Measurements from ENCODE around the gene ZNF500.
A peak's percentile ranks its signal among the peaks of the same experiment; 100 is the strongest.

ZNF500 gene

DNA sequence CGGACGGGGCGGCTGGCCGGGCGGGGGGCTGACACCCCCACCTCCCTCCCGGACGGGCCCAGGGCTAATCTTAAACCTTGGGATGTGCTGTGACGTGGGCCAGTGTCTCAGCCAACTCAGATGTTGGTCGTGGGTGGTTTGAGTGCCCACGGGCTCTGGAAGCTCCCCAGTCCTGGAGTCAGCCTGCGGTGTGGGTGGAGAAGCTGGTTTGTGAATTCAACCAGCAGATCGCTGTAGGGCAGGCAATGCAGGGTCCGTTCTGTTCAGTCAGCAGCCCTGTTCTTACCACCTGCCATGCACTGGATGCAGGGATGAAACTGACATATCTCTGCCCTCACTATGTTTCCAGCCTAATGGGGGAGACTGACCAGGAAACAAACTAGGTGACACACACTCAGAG is 8.0 kb upstream of the ZNF500 start:
- TF ChIP-seq EGR2 (tag by site-specific recombination; IDR thresholded peaks at IDR 0.05; ENCODE audit: low read depth), result peak; percentile 85
- no peak for TF ChIP-seq ZNF707 (tag by site-specific recombination; IDR thresholded peaks at IDR 0.05)
- TF ChIP-seq KLF8 (tag by site-specific recombination; IDR thresholded peaks at IDR 0.05), result no peak
- TF ChIP-seq ZNF654 (tag by site-specific recombination; IDR thresholded peaks at IDR 0.05; ENCODE audit: low read depth), result no peak
- TF ChIP-seq, protein P1, sequence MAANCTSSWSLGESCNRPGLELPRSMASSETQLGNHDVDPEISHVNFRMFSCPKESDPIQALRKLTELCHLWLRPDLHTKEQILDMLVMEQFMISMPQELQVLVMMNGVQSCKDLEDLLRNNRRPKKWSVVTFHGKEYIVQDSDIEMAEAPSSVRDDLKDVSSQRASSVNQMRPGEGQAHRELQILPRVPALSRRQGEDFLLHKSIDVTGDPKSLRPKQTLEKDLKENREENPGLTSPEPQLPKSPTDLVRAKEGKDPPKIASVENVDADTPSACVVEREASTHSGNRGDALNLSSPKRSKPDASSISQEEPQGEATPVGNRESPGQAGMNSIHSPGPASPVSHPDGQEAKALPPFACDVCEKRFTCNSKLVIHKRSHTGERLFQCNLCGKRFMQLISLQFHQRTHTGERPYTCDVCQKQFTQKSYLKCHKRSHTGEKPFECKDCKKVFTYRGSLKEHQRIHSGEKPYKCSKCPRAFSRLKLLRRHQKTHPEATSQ (tag by site-specific recombination; IDR thresholded peaks at IDR 0.05), result no peak
- TF ChIP-seq ZNF391 (tag by site-specific recombination; IDR thresholded peaks at IDR 0.05; ENCODE audit: borderline replicate concordance, low read depth), result no peak
- no peak for TF ChIP-seq ZNF23 (tag by site-specific recombination; IDR thresholded peaks at IDR 0.05; ENCODE audit: borderline replicate concordance)
- no peak for TF ChIP-seq ZNF335 (tag by site-specific recombination; conservative IDR thresholded peaks at IDR 0.05)
- no peak for TF ChIP-seq ZNF530 (tag by site-specific recombination; IDR thresholded peaks at IDR 0.05; ENCODE audit: low read depth)
- TF ChIP-seq, protein P2, sequence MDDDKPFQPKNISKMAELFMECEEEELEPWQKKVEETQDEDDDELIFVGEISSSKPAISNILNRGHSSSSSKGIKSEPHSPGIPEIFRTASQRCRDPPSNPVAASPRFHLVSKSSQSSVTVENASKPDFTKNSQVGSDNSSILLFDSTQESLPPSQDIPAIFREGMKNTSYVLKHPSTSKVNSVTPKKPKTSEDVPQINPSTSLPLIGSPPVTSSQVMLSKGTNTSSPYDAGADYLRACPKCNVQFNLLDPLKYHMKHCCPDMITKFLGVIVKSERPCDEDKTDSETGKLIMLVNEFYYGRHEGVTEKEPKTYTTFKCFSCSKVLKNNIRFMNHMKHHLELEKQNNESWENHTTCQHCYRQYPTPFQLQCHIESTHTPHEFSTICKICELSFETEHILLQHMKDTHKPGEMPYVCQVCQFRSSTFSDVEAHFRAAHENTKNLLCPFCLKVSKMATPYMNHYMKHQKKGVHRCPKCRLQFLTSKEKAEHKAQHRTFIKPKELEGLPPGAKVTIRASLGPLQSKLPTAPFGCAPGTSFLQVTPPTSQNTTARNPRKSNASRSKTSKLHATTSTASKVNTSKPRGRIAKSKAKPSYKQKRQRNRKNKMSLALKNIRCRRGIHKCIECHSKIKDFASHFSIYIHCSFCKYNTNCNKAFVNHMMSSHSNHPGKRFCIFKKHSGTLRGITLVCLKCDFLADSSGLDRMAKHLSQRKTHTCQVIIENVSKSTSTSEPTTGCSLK (tag by site-specific recombination; IDR thresholded peaks at IDR 0.05), result no peak
- no peak for TF ChIP-seq ZNF626 (tag by site-specific recombination; IDR thresholded peaks at IDR 0.05)
- no peak for TF ChIP-seq ZBTB8A (tag by site-specific recombination; IDR thresholded peaks at IDR 0.05)
- no peak for TF ChIP-seq ZNF302 (tag by site-specific recombination; IDR thresholded peaks at IDR 0.05; ENCODE audit: low read depth)
- TF ChIP-seq ZSCAN16 (tag by site-specific recombination; IDR thresholded peaks at IDR 0.05), result no peak
- no peak for TF ChIP-seq ZNF175 (tag by site-specific recombination; IDR thresholded peaks at IDR 0.05)
- TF ChIP-seq ZFHX2 (tag by site-specific recombination; conservative IDR thresholded peaks at IDR 0.05), result peak; percentile 89
- Histone ChIP-seq H3K4me1 (ENCODE audit: control insufficient read depth, insufficient read depth, low read length) (no peaks in the 10 kb centered on the region; the same call in 1 of the 2 replicates), H3K9me3 (ENCODE audit: control insufficient read depth, insufficient read depth, low read depth, low read length) (no peaks in the 10 kb centered on the region), H3K36me3 (ENCODE audit: control insufficient read depth in 2 of 2, insufficient read depth in 1 of 2, low read length in 2 of 2) (no peaks in the 10 kb centered on the region), H3K4me3 (ENCODE audit: low read depth, low read length) (no peak overlapping the region), H3K27ac (ENCODE audit: extremely low read depth, low read depth, low read length) (no peak overlapping the region)
- ChIA-PET POLR2A (no interaction called here), CTCF (no interaction called here)

DNA sequence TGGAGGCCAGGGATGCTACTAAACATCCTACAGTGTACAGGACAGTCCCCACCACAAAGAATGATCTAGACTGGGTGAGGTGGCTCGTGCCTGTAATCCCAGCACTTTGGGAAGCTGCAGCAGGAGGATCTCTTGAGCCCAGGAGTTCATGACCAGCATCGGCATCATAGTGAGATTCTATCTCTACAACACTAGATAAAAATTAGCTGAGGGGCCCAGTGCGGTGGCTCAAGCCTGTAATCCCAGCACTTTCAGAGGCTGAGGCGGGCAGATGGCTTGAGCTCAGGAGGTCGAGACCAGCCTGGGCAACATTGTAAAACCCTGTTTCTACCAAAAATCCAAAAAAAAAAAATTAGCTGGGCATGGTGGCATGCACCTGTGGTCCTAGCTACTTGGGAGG is 5.4 kb upstream of the ZNF500 start:
- no peaks in the 10 kb centered on the region for H3K36me3 ChIP-seq (ENCODE audit: control insufficient read depth in 2 of 2, insufficient read depth in 1 of 2, low read length in 2 of 2)
- ChIA-PET CTCF (interaction anchor here (0.6 kb wide), 1 partner anchor 30 kb away, joined by 3 read pairs; no protein-coding TSS in a partner anchor), POLR2A (interaction anchor here (0.7 kb wide), 1 partner anchor 165 kb away, joined by 5 read pairs; the partner anchor contains the start of gene PPL)

More for the DNA sequence above, 5.4 kb upstream of the ZNF500 start:
- H3K4me1 ChIP-seq (ENCODE audit: control insufficient read depth, insufficient read depth, low read length), result no peaks in the 10 kb centered on the region
- H3K27ac ChIP-seq (ENCODE audit: extremely low read depth, low read depth, low read length), result no peak overlapping the region
- no peak for TF ChIP-seq ZNF184 (tag by site-specific recombination; IDR thresholded peaks at IDR 0.05)
- TF ChIP-seq, protein P3, sequence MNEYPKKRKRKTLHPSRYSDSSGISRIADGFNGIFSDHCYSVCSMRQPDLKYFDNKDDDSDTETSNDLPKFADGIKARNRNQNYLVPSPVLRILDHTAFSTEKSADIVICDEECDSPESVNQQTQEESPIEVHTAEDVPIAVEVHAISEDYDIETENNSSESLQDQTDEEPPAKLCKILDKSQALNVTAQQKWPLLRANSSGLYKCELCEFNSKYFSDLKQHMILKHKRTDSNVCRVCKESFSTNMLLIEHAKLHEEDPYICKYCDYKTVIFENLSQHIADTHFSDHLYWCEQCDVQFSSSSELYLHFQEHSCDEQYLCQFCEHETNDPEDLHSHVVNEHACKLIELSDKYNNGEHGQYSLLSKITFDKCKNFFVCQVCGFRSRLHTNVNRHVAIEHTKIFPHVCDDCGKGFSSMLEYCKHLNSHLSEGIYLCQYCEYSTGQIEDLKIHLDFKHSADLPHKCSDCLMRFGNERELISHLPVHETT (tag by site-specific recombination; IDR thresholded peaks at IDR 0.05), result no peak
- TF ChIP-seq ZNF600 (tag by site-specific recombination; IDR thresholded peaks at IDR 0.05), result no peak
- TF ChIP-seq HOXA7 (CRISPR knock-in tag; IDR thresholded peaks at IDR 0.05; ENCODE audit: borderline replicate concordance), result no peak
- TF ChIP-seq ZNF560 (tag by site-specific recombination; IDR thresholded peaks at IDR 0.05; ENCODE audit: borderline replicate concordance), result no peak
- TF ChIP-seq ZNF561 (tag by site-specific recombination; IDR thresholded peaks at IDR 0.05; ENCODE audit: borderline replicate concordance), result no peak
- TF ChIP-seq SP2 (tag by site-specific recombination; IDR thresholded peaks at IDR 0.05), result no peak
- no peak for TF ChIP-seq ZNF121 (tag by site-specific recombination; IDR thresholded peaks at IDR 0.05)
- TF ChIP-seq, protein P4, sequence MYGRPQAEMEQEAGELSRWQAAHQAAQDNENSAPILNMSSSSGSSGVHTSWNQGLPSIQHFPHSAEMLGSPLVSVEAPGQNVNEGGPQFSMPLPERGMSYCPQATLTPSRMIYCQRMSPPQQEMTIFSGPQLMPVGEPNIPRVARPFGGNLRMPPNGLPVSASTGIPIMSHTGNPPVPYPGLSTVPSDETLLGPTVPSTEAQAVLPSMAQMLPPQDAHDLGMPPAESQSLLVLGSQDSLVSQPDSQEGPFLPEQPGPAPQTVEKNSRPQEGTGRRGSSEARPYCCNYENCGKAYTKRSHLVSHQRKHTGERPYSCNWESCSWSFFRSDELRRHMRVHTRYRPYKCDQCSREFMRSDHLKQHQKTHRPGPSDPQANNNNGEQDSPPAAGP (tag by site-specific recombination; IDR thresholded peaks at IDR 0.05), result no peak
- TF ChIP-seq GFI1B (tag by site-specific recombination; IDR thresholded peaks at IDR 0.05), result no peak
- TF ChIP-seq ZNF654 (tag by site-specific recombination; IDR thresholded peaks at IDR 0.05; ENCODE audit: low read depth), result no peak
- H3K9me3 ChIP-seq (ENCODE audit: control insufficient read depth, insufficient read depth, low read depth, low read length), result no peaks in the 10 kb centered on the region
- no peak overlapping the region for H3K4me3 ChIP-seq (ENCODE audit: low read depth, low read length)

Measured in HEK293 (cell line).